Astrocyte (in vitro differentiated cells and primary cell): ENCODE results near the gene PAM16. TPM values are rescaled to one million over a fixed set of nuclear protein-coding genes. Genes with fewer than 3 reads are reported as not detected.

Experiments
- DNase-seq: peaks from one replicate; pipeline ENCODE4 v3.0.0-alpha.2; 2010; ENCODE audit warnings: low read depth
- FAIRE-seq: peaks from 2 replicates; lab custom pipeline; 2011; peaks lifted over from hg19 to GRCh38; lab: Jason Lieb, UNC
- H2AFZ ChIP-seq: 2 replicates; pipeline ENCODE4 v1.6.0; 2012; ENCODE audit warnings: low read depth, low read length, inconsistent platforms
- H3K27ac ChIP-seq: 2 replicates; pipeline ENCODE4 v1.5.1; 2011; ENCODE audit warnings: low read depth, low read length, inconsistent platforms
- H3K27me3 ChIP-seq: 2 replicates; pipeline ENCODE4 v1.6.0; 2011; ENCODE audit warnings: low read length, inconsistent platforms; ENCODE audit not compliant: insufficient read depth
- H3K36me3 ChIP-seq: 2 replicates; pipeline ENCODE4 v1.5.1; 2011; ENCODE audit warnings: low read length, inconsistent platforms; ENCODE audit not compliant: insufficient read depth
- H3K4me1 ChIP-seq: 2 replicates; pipeline ENCODE4 v1.5.1; 2011; ENCODE audit warnings: low read length, inconsistent platforms; ENCODE audit not compliant: insufficient read depth
- H3K4me2 ChIP-seq: 2 replicates; pipeline ENCODE4 v1.6.0; 2012; ENCODE audit warnings: low read length, inconsistent platforms
- H3K4me3 ChIP-seq: 2 replicates; pipeline ENCODE4 v1.5.1; 2011; ENCODE audit warnings: low read depth, mild to moderate bottlenecking, low read length, inconsistent platforms; ENCODE audit not compliant: insufficient read depth
- H3K79me2 ChIP-seq: 2 replicates; pipeline ENCODE4 v1.6.0; 2012; ENCODE audit warnings: mild to moderate bottlenecking, low read length, inconsistent platforms; ENCODE audit not compliant: insufficient read depth
- H3K9ac ChIP-seq: 2 replicates; pipeline ENCODE4 v1.6.0; 2012; ENCODE audit warnings: mild to moderate bottlenecking, low read length, inconsistent platforms
- H3K9me3 ChIP-seq: 2 replicates; pipeline ENCODE4 v1.5.1; 2012; ENCODE audit warnings: low read depth, mild to moderate bottlenecking, low read length, inconsistent platforms; ENCODE audit not compliant: insufficient read depth
- H4K20me1 ChIP-seq: 2 replicates; pipeline ENCODE4 v1.6.0; 2012; ENCODE audit warnings: low read length, inconsistent platforms; ENCODE audit not compliant: insufficient read depth
- H3K27ac Mint-ChIP-seq: one replicate; pipeline ENCODE4 v1.8.0; 2021; ENCODE audit warnings: mild to moderate bottlenecking, mixed read lengths; ENCODE audit not compliant: unreplicated experiment
- H3K27me3 Mint-ChIP-seq: one replicate; pipeline ENCODE4 v1.8.0; 2021; ENCODE audit warnings: low read depth, mixed read lengths; ENCODE audit not compliant: unreplicated experiment
- H3K36me3 Mint-ChIP-seq: one replicate; pipeline ENCODE4 v1.8.0; 2021; ENCODE audit warnings: low read depth, mixed read lengths; ENCODE audit not compliant: unreplicated experiment
- H3K4me1 Mint-ChIP-seq: one replicate; pipeline ENCODE4 v1.8.0; 2021; ENCODE audit warnings: low read depth, mixed read lengths; ENCODE audit not compliant: unreplicated experiment
- H3K4me3 Mint-ChIP-seq: one replicate; pipeline ENCODE4 v1.8.0; 2021; ENCODE audit warnings: mild to moderate bottlenecking, moderate library complexity, mixed read lengths; ENCODE audit not compliant: unreplicated experiment
- H3K9me3 Mint-ChIP-seq: one replicate; pipeline ENCODE4 v1.8.0; 2021; ENCODE audit warnings: mild to moderate bottlenecking, mixed read lengths; ENCODE audit not compliant: unreplicated experiment
- CTCF ChIP-seq: IDR thresholded peaks from 2 replicates; pipeline ENCODE4 v1.5.1; 2011; ENCODE audit warnings: low read depth, mild to moderate bottlenecking, inconsistent platforms, low read length, moderate library complexity; ENCODE audit not compliant: insufficient read depth
- EZH2 ChIP-seq: IDR thresholded peaks from 2 replicates; pipeline ENCODE4 v1.6.1; 2012; ENCODE audit warnings: mild to moderate bottlenecking, low read length, inconsistent platforms; ENCODE audit not compliant: insufficient read depth
- total RNA-seq: library from RNA; stranded (reverse); gene quantifications from 2 replicates; pipeline ENCODE4 v1.2.1, GENCODE V29; 2021

PAM16 gene
- total RNA-seq, 1 donor from 2014 or later = 51.9 TPM

GRCh38 chr16:4376126-4376892 lies 25.2 kb upstream of the PAM16 start:
- Histone ChIP-seq H3K4me2 (peak overlapping the region; percentile 82), H2AFZ (no peak overlapping the region), H3K27ac (peak overlapping the region; percentile 81), H3K27me3 (no peaks in the 10 kb centered on the region), H3K36me3 (no peaks in the 10 kb centered on the region), H3K9me3 (no peaks in the 10 kb centered on the region), H3K9ac (peak overlapping the region; percentile 70), H4K20me1 (peaks cover 79% of the 10 kb centered on the region), H3K4me3 (peak overlapping the region; percentile 20), H3K79me2 (peaks cover 86% of the 10 kb centered on the region), H3K4me1 (peaks cover 70% of the 10 kb centered on the region)
- TF ChIP-seq EZH2 (no peak), CTCF (no peak)
- DNase-seq (peak; percentile 78), FAIRE-seq (no peak)
- Mint-ChIP-seq H3K36me3 (peaks cover 2% of the 10 kb centered on the region), H3K4me3 (no peak overlapping the region), H3K27ac (no peak overlapping the region), H3K27me3 (no peaks in the 10 kb centered on the region), H3K4me1 (peaks cover 18% of the 10 kb centered on the region), H3K9me3 (no peaks in the 10 kb centered on the region)

- Histone ChIP-seq H3K79me2 (peaks cover 82% of the 10 kb centered on the region), H3K36me3 (no peaks in the 10 kb centered on the region), H3K27ac (peak overlapping the region; percentile 81), H2AFZ (no peak overlapping the region), H3K9me3 (no peaks in the 10 kb centered on the region), H3K4me3 (peak overlapping the region; percentile 11), H3K9ac (peak overlapping the region; percentile 70), H3K4me1 (peaks cover 76% of the 10 kb centered on the region), H3K4me2 (peak overlapping the region; percentile 82), H4K20me1 (peaks cover 73% of the 10 kb centered on the region), H3K27me3 (no peaks in the 10 kb centered on the region)
- Mint-ChIP-seq H3K4me1 (peaks cover 23% of the 10 kb centered on the region), H3K36me3 (peaks cover 2% of the 10 kb centered on the region), H3K9me3 (no peaks in the 10 kb centered on the region), H3K27me3 (no peaks in the 10 kb centered on the region), H3K4me3 (no peak overlapping the region), H3K27ac (no peak overlapping the region)
- DNase-seq = no peak
- FAIRE-seq = no peak
- no peak for TF ChIP-seq CTCF
- no peak for TF ChIP-seq EZH2
Measured at GRCh38 chr16:4375717-4376116, 24.6 kb upstream of the PAM16 start.
